GM12878 (cell line): ENCODE measurements around the gene ENG. TPM values are rescaled to one million over a fixed set of nuclear protein-coding genes. Genes with fewer than 3 reads are reported as not detected.

Experiments
- ATAC-seq: fragments of 200-7000 bp; cut with Tn5 transposase; 3 replicates; pipeline ENCODE4 v1.9.1; 2020; ENCODE audit warnings: mild to moderate bottlenecking, moderate library complexity
- BruUV-seq: library from RNA; stranded (reverse); fragments of 400-500 nt; replicated peaks from 2 replicates; lab custom pipeline; 2021; lab: Mats Ljungman, UMichigan
- CTCF ChIA-PET: fragments of 300-600 bp; sonication (Branson Sonifier 250); formaldehyde crosslinking; extraction: SDS; loops from one replicate; lab custom pipeline; 2021; ENCODE audit warnings: inconsistent platforms; lab: Yijun Ruan, JAX
- POLR2A ChIA-PET: fragments of 350-600 bp; formaldehyde crosslinking; extraction: SDS; loops from one replicate; lab custom pipeline; 2021; ENCODE audit warnings: inconsistent platforms; lab: Charles Lee
- RAD21 ChIA-PET: fragments of 300-600 bp; sonication (Branson Sonifier 250); formaldehyde crosslinking; loops from one replicate; lab custom pipeline; 2023; ENCODE audit warnings: antibody characterized with exemption; ENCODE audit not compliant: unreplicated experiment; lab: Charles Lee
- SMC1A ChIA-PET: fragments of 300-600 bp; sonication (Branson Sonifier 250); formaldehyde crosslinking; loops from one replicate; lab custom pipeline; 2023; ENCODE audit not compliant: unreplicated experiment, uncharacterized antibody; lab: Charles Lee
- DNase-seq: peaks from one replicate; pipeline ENCODE4 v3.0.0-alpha.2; 2011; ENCODE audit warnings: low read depth, low spot score
- FAIRE-seq: peaks from 3 replicates; lab custom pipeline; 2011; peaks lifted over from hg19 to GRCh38; lab: Jason Lieb, UNC
- H2AFZ ChIP-seq: 2 replicates; pipeline ENCODE4 v1.6.0; 2011; ENCODE audit warnings: low read depth, low read length, control low read depth; ENCODE audit not compliant: control insufficient read depth
- H3K27ac ChIP-seq: 2 replicates; pipeline ENCODE4 v1.5.1; 2011; ENCODE audit warnings: control low read depth; ENCODE audit not compliant: control insufficient read depth, insufficient read depth
- H3K27me3 ChIP-seq, 2 experiments: replicated peaks in 1 of 2; 2 replicates each; pipeline versions ENCODE4 v1.6.0 to v1.6.1; 2011; ENCODE audit warnings: low read length in 1 of 2; ENCODE audit not compliant: control insufficient read depth in 2 of 2, insufficient read depth in 2 of 2
- H3K36me3 ChIP-seq, 2 experiments: 2 replicates each; pipeline ENCODE4 v1.5.1; 2011; ENCODE audit warnings: low read length in 1 of 2; ENCODE audit not compliant: control insufficient read depth in 2 of 2, insufficient read depth in 2 of 2
- H3K4me1 ChIP-seq: 2 replicates; pipeline ENCODE4 v1.6.1; 2011; ENCODE audit warnings: mild to moderate bottlenecking, low read length, moderate library complexity, mixed read lengths; ENCODE audit not compliant: control insufficient read depth, insufficient read depth
- H3K4me2 ChIP-seq: 2 replicates; pipeline ENCODE4 v1.6.0; 2011; ENCODE audit warnings: control low read depth; ENCODE audit not compliant: control insufficient read depth, insufficient read depth
- H3K4me3 ChIP-seq: fragments of 200-600 bp; sonication (generic); 2 replicates; pipeline ENCODE4 v1.5.1; 2016
- H3K79me2 ChIP-seq: 2 replicates; pipeline ENCODE4 v1.6.0; 2011; ENCODE audit warnings: low read length; ENCODE audit not compliant: control insufficient read depth, insufficient read depth
- H3K9ac ChIP-seq: 2 replicates; pipeline ENCODE4 v1.8.0; 2011; ENCODE audit warnings: low read length, control low read depth, mixed read lengths; ENCODE audit not compliant: control insufficient read depth, insufficient read depth
- H3K9me3 ChIP-seq: replicated peaks from 3 replicates; pipeline ENCODE4 v1.5.1; 2011; ENCODE audit warnings: mild to moderate bottlenecking, low read length; ENCODE audit not compliant: control insufficient read depth, insufficient read depth
- H4K20me1 ChIP-seq: 2 replicates; pipeline ENCODE4 v1.6.0; 2011; ENCODE audit not compliant: control insufficient read depth, insufficient read depth
- ASH2L ChIP-seq: fragments of 300-600, 200-600 bp; sonication (generic); IDR thresholded peaks from 2 replicates; pipeline ENCODE4 v1.6.1; 2017; ENCODE audit warnings: low read depth, mild to moderate bottlenecking, borderline replicate concordance
- BACH1 ChIP-seq: fragments of 450-650 bp; IDR thresholded peaks from 2 replicates; pipeline ENCODE4 v1.6.1; 2017; ENCODE audit warnings: mild to moderate bottlenecking, borderline replicate concordance
- KAT2A ChIP-seq: conservative IDR thresholded peaks from 2 replicates; pipeline ENCODE4 v1.6.1; 2011; ENCODE audit warnings: low read depth, low read length; ENCODE audit not compliant: control insufficient read depth
- MXI1 ChIP-seq: fragments of 150-350 bp; IDR thresholded peaks from 2 replicates; pipeline ENCODE4 v1.6.1; 2011; ENCODE audit warnings: low read depth, mild to moderate bottlenecking, inconsistent platforms, low read length, improper control_type of control experiment
- NFIC ChIP-seq: IDR thresholded peaks from 2 replicates; pipeline ENCODE4 v1.6.1; 2012; ENCODE audit warnings: low read depth, mild to moderate bottlenecking, inconsistent platforms, low read length, moderate library complexity
- NRF1 ChIP-seq: conservative IDR thresholded peaks from 2 replicates; pipeline ENCODE4 v1.6.1; 2011; ENCODE audit warnings: mild to moderate bottlenecking, low read depth, low read length, improper control_type of control experiment
- RAD51 ChIP-seq: fragments of 450-650 bp; IDR thresholded peaks from 2 replicates; pipeline ENCODE4 v1.6.1; 2016; ENCODE audit warnings: moderate library complexity, mild to moderate bottlenecking, inconsistent platforms
- SUPT20H ChIP-seq: IDR thresholded peaks from 2 replicates; pipeline ENCODE4 v1.6.1; 2011; ENCODE audit warnings: low read depth, mild to moderate bottlenecking, low read length, moderate library complexity, borderline replicate concordance; ENCODE audit not compliant: control insufficient read depth
- WGBS: methylation state at CpG from one replicate; pipeline ENCODE4 v1.1.6; 2016; ENCODE audit warnings: low lambda C conversion rate; ENCODE audit not compliant: insufficient replicate concordance, insufficient coverage; ENCODE audit errors: missing lambda C conversion rate; 5-methylcytosine and 5-hydroxymethylcytosine counted together
- in situ Hi-C: fragments of 300-500 bp; cut with MboI; formaldehyde crosslinking; loops from 9 replicates; pipeline ENCODE4 v1.14.3; 2018; ENCODE audit warnings: mixed read lengths
- intact Hi-C: fragments of 100-400 bp; cut with micrococcal nuclease; formaldehyde crosslinking; loops from one replicate; pipeline ENCODE4 v1.14.2; 2022; ENCODE audit not compliant: unreplicated experiment
- polyA plus RNA-seq, 11 experiments: library from polyadenylated mRNA; depleted of rRNA in 4 of 11; unstranded in 6 of 11; stranded (reverse) in 5 of 11; fragments of >200 nt; fragmentation: Nextera tagmentation in 4 of 11; fragmentation: Illumina TruSeq in 1 of 11; extraction: Ambion mirVana in 4 of 11; extraction: Trizol in 1 of 11; gene quantifications; 1 replicate in 1 of 11; 2 replicates in 10 of 11; pipeline versions ENCODE4 v1.2.1 to v1.2.3, GENCODE V29; 2011 to 2016; ENCODE audit warnings: inconsistent platforms in 2 of 11, missing spikeins in 2 of 11, low read depth in 1 of 11
- total RNA-seq, 4 experiments: library from RNA; depleted of rRNA in 3 of 4; stranded (reverse); fragments of >200 nt in 3 of 4; fragmentation: Illumina TruSeq in 1 of 4; extraction: Trizol in 1 of 4; gene quantifications; 2 replicates each; pipeline versions ENCODE4 v1.2.1 to v1.2.3, GENCODE V29; 2013 to 2021
- TF ChIP-seq, protein P1 (sequence below): IDR thresholded peaks from 2 replicates; pipeline ENCODE4 v1.6.1; 2012; ENCODE audit warnings: low read depth, low read length, improper control_type of control experiment

The ENG gene
- total and polyA plus RNA-seq, 10 of the 15 experiments (the other 5 are each of a cell fraction or from before 2014, with no cell fraction given): 0.14 to 10.1 (median 2.0) TPM

DNA sequence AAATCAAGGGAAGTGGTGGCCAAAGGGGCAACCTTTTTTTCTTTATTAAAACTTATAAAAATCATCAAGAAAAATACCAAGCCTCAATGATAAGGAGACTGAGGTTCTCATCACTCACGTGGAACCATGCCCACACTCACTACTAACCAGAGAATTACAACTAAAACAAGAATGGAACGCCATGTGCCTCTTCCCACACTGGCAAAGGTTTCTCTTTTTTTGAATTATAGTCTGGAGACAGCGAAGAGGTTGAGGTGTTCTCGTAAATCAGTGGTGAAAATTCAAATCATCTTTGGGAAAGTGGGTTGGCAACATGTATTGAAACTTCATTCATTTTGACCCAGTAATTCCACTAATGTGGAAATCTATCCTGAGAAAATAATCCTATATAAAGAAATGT is 32.4 kb downstream of the ENG start:
- no peaks in the 10 kb centered on the region for H3K79me2 ChIP-seq
- POLR2A ChIA-PET: no interaction called here
- H3K36me3 ChIP-seq: peaks cover 0 to 2% of the 10 kb centered on the region in 2 experiments; a peak in 2 of 4 replicates
- TF ChIP-seq BACH1 (no peak), ASH2L (no peak), SUPT20H (no peak), MXI1 (no peak), NRF1 (no peak), NFIC (no peak), RAD51 (no peak), KAT2A (no peak)
- TF ChIP-seq, protein P1, sequence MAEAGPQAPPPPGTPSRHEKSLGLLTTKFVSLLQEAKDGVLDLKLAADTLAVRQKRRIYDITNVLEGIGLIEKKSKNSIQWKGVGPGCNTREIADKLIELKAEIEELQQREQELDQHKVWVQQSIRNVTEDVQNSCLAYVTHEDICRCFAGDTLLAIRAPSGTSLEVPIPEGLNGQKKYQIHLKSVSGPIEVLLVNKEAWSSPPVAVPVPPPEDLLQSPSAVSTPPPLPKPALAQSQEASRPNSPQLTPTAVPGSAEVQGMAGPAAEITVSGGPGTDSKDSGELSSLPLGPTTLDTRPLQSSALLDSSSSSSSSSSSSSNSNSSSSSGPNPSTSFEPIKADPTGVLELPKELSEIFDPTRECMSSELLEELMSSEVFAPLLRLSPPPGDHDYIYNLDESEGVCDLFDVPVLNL: no peak
- no peak overlapping the region for H3K4me3 ChIP-seq
- H4K20me1 ChIP-seq: no peaks in the 10 kb centered on the region
- H3K4me2 ChIP-seq: no peak overlapping the region
- no peak overlapping the region for H3K9ac ChIP-seq
- SMC1A ChIA-PET: no interaction called here
- CTCF ChIA-PET: no interaction called here
- no peak overlapping the region for H3K27ac ChIP-seq
- no peaks in the 10 kb centered on the region for H3K27me3 ChIP-seq
- DNase-seq (no peak), FAIRE-seq (no peak), ATAC-seq (no peak)
- intact Hi-C loops: no loop called here
- H3K9me3 ChIP-seq: no peaks in the 10 kb centered on the region
- no peaks in the 10 kb centered on the region for H3K4me1 ChIP-seq
- RAD21 ChIA-PET: no interaction called here
- no TSS peak for BruUV-seq
- in situ Hi-C loops: no loop called here
- 83% methylated on average over 4 of the region's 4 CpGs for WGBS
- H2AFZ ChIP-seq: no peak overlapping the region
